ENCODE results near the gene ADAMTS2. TPM values are rescaled to one million over a fixed set of nuclear protein-coding genes. Genes with fewer than 3 reads are reported as not detected.
"Not testable (repeated sequence)": the region's sequence is repeated elsewhere in the genome, so short reads cannot be mapped to it uniquely, and the experiment has no call there.

The ADAMTS2 gene
- total RNA-seq, 1 donor from 2014 or later: 11.9 TPM

DNA sequence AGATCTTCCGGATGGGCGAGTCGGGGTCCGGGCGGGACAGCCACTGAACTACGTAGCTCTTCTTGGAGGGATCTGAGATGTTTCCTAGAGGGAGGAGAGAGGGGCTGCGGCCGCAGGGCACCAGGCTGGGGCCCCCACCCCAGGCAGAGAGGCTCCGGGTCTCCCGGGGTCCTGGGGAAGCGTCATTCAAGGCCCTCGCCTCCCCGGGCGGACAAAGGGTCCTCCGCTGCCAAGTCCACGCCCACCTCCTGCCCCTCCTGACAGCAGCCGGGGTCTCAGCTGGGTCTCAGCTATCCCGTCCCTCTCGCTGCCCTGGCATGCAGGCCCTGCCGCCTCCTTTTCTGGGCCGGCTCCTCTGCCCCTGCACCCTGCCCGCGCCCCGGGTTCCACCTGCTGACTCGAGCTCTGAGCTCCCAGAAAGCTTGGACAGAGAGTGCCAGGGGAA, 223.6 kb downstream of the ADAMTS2 start:
- DNase-seq (ENCODE audit: low spot score): peak; percentile 40
- no peak for ATAC-seq

DNA sequence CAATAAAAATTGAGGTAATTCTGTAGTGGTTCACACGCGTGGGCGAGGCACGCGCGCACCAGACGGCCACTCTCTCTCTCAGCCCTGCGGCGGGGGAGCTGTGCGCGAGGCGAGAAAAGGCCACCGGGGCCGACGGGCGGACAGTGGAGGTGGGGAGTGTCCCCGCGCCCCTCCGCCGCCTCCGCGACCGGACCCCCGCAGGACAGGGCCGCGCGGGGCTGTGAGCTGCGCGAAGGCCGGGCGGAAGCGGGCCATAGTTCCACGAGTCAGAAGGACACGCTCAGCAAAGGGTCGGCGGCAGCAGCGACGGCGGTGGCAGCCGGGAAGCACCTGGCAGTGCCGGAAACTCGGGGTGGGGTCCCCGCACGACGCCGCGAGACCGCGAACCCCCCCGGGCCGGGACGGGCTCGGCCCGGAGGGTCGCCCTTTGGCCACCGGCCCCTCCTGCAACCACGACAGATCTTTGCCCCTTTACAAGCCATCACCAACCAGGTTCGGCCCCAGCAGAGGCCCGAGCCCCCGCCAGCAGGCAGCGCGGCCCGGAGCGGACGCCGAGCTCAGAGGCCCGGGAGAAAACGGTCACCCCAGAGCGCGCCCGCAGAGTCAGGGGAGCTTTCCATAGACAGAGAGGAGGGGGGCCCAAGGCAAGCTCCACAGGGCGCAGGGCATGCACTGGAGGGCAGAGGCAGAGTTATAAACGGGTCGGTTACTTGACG, 224.2 kb downstream of the ADAMTS2 start:
- ATAC-seq (no peak), DNase-seq (ENCODE audit: low spot score) (peak; percentile 29)

GRCh38 chr5:179120421-179120861, 224.8 kb downstream of the ADAMTS2 start:
- peak; percentile 34 for DNase-seq (ENCODE audit: low spot score)
- no peak for ATAC-seq

- DNase-seq (ENCODE audit: low spot score) (peak; percentile 28), ATAC-seq (no peak)
These were observed 225.7 kb downstream of the ADAMTS2 start for GRCh38 chr5:179119415-179120170.

GRCh38 chr5:179118756-179119414, 226.4 kb downstream of the ADAMTS2 start:
- DNase-seq (ENCODE audit: low spot score): peak; percentile 32
- no peak for ATAC-seq

- no peak for DNase-seq (ENCODE audit: low spot score)
- no peak for ATAC-seq
These were observed 226.9 kb downstream of the ADAMTS2 start for GRCh38 chr5:179118338-179118737.

DNA sequence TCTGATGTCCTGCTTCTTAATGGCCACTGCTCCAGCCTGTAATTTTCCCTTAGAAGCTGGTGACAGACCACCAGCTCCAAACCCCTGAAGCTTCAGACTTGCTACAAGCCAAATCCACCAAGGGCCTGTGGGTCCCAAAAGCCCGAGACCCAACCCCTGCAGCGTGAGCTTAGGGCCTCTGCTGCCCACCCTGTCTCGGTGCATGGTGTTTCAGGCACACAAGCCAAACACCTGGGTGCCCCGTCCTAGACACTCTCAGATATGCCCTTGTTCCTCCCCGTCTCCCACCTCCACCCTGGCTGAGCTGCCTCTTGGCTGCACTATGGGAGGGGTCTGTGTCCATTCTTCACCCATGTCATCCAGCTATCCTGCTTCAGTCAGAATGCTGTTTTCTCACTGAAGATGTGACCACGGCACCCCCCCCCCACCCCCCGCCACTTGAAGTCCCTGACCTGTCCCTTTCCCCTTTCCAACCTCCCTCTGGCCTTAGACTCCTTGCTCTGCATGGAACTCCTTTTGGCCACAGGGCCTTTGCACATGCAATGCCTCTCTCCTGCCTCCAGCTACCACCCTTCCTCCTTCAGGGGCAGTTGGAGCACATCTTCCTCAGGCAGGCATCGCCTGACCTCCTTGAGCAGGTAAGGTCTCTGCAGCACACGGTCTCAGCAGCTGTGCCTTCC, 229.3 kb downstream of the ADAMTS2 start:
- no peak for ATAC-seq
- DNase-seq (ENCODE audit: low spot score): peak; percentile 18

DNA sequence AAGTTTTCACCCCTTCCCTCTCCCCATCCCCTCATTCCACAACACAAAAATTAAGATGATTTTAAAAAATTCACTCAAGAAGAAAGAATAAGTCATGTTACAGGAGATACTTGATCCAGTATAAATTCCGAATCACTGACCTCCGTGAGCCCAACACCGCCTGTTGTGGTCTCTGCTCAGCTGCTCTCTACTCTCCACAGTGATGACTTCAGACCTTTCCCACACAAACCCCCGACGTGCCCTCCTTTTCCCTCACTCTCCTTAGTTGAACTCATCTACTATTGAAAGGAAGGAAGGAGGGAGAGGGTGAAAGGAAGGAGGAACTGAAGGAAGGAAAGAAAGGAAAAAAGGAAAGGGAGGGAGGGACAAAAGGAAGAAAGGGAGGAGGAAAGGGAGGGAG, 230.0 kb downstream of the ADAMTS2 start:
- DNase-seq (ENCODE audit: low spot score): no peak
- no peak for ATAC-seq

DNA sequence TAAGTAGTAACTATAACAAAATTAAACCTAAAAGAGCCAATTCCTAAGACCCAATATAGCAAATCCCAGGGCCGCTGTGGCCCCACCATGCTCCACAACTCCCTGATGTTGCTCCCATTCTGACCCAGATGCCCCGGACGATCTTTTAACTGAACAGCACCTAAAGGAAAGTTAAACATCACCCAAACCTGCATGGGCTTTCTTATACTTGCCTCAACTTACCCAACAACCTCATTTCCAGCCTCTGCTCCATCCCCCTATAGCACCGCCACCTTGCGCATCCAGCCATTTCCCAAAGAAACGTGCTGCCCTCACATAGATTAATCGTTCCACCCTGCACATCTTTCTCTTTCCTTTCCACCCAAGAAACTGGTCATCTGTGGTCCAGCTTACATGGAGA, 230.5 kb downstream of the ADAMTS2 start:
- ATAC-seq (no peak), DNase-seq (ENCODE audit: low spot score) (no peak)

GRCh38 chr5:179113945-179114641, 231.2 kb downstream of the ADAMTS2 start:
- no peak for ATAC-seq
- DNase-seq (ENCODE audit: low spot score): peak; percentile 21

GRCh38 chr5:179113143-179113530, 232.1 kb downstream of the ADAMTS2 start:
- DNase-seq (ENCODE audit: low spot score): peak; percentile 16
- no peak for ATAC-seq

DNA sequence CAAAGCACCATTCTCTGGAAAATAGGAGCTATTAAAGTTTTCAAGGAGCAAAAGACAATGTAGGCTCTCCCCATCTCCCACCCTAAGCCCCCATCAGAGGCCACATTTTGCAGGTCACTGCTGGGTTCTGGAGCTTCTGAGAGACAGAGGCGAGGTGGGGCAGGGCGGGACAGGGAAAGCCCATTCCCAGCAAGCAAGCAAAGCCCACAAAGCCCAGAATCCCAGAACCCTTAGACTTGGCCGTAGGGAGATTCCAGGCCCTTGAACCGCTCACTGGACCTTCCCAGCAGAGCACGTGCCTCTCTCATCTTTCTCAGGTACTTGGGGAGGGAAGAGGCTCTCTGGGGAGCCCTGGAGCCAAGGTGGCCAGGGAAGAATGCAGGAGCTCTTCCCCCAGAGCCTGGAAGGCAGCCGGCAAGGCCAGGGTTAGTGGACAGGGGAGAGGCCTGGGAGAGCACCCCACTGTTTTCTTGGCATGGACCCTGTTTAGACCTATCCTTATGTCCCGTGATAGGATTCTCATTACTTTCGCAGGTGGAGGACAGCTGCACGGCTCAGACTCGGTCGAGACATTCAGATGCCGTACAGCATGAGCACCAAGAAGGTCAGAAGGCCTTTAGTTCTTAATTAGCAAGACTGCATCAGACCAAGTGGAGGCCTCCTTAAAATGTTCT, 232.7 kb downstream of the ADAMTS2 start:
- no peak for ATAC-seq
- DNase-seq (ENCODE audit: low spot score): peak; percentile 14

DNA sequence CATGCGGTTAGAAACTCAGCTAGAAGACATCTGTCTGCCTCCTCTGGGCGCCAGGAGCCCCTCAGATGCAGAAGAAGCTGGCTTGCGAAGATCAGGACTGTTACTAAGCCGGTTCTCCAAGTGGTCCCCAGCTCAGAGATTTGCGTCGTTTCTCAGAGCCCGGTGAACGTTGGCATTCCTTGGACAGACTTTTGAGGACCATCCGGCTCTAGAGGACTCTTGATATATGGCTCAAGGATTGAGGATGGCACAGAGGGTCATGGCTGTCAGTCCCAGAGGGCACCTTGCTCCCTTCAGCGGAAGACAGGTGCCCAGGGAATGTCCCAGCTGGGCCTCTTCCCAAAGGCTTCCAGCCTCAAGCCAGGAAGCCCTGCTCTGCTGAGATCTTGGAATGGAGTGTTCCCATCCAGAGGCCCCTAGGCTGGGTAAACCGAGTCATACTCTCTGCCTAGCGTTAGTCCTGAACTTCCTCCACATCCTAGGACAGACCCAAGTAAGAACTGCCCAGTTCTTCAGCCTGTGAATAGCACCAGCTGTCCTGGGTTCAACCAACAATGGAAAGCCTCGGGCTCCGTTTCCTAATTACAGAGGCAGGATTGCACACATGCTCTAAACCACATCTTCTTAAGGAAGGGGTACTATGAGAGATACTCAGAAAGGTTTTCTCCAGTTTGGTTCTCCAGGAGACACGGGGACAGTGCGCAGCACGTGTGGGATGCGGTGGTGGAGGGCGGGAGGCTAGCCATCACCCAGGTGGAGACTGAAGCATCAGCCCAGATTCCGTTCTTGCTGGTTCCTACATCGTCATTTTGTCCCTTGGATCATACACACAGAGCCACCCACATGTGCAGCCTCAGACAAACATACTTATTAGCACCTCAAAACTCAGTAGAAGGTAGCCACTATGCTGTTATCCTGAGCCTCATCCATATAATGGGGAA, 233.7 kb downstream of the ADAMTS2 start:
- ATAC-seq (no peak), DNase-seq (ENCODE audit: low spot score) (peak; percentile 11)

DNA sequence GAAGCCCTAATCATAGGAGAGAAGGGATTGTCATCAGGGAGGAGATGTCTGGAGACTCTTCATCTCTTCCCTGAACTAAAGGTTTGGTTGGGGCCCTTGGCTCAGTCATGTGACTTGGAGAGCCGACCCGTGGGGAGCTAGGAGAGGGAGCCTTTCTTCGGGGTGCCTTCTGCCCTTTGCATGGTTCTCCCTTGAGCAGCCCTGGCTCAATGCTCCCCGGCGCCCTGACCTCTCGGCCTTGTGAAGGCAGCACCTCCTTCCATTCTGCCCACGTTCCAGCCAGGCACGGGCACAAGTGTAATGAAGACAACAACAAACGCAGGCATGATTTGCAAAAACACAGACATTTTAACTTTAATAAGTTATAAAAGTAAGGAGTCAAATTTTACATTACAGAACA, 234.7 kb downstream of the ADAMTS2 start:
- DNase-seq (ENCODE audit: low spot score) (peak; percentile 32), ATAC-seq (no peak)

GRCh38 chr5:179101282-179101681, 244.0 kb downstream of the ADAMTS2 start:
- DNase-seq (ENCODE audit: low spot score); ATAC-seq: not testable (repeated sequence)

DNA sequence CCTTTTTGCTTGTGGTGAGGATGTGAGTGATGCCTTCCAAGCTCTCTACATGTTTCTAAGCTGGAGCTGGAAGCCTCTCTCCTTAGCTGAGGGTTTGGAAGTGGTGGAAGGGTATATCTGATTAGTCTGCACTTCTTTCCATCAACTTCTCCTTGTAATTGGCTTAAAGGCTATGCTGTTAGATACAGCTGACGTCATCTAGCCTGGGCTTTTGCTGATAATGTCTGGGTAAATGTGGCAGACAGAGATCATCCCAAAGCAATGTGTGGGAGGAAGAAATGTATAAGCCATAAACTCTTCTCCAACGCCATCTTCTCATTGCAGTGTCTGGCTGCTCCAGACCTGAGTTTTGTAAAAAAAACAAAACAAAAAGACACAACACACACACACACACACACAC, 255.8 kb downstream of the ADAMTS2 start:
- no peak for DNase-seq (ENCODE audit: low spot score)
- no peak for ATAC-seq

- DNase-seq (ENCODE audit: low spot score): no peak
- ATAC-seq: no peak
These were observed 264.5 kb downstream of the ADAMTS2 start for GRCh38 chr5:179080724-179081123.

GRCh38 chr5:179079165-179079987, 265.9 kb downstream of the ADAMTS2 start:
- DNase-seq (ENCODE audit: low spot score): no peak
- no peak for ATAC-seq
